ENCODE measurements around the gene TEX38. TPM values are rescaled to one million over a fixed set of nuclear protein-coding genes. Genes with fewer than 3 reads are reported as not detected.

TEX38 gene
- total and polyA plus RNA-seq, 2 of the 13 experiments (the other 11 are each of a cell fraction or from before 2014, with no cell fraction given): 0.18 TPM; not detected in 1

DNA sequence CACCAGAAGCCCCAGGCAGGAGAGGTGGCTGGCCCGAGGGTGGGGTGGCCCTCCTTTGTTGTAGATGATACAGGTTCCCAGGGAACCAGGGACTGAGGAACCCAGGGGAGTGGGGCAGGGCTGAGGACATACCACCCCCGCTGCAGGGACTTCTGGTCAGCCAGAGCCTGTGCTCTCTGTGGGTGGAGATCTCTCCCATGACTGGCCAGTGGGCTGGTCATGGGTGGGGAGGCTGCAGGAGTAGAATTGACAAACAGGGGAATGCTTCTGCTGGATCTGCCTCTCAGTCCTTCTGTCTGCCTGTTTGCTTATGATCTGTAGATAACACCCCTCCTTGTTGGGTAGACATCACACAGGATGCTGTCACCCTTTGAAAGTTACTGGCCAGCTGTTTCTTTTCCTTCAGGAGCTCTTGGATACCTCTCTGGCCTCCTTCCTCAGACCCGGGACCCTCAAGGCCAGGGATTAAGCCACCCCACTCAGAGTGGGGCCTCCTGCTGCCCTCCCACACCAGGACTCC is 50.1 kb downstream of the TEX38 start:
- TF ChIP-seq ZMYM3 (CRISPR knock-in tag; IDR thresholded peaks at IDR 0.05) (no peak), U2AF1 (optimal IDR thresholded peaks at IDR 0.05; ENCODE audit: low read depth, low read length) (no peak), ZNF543 (CRISPR knock-in tag; IDR thresholded peaks at IDR 0.05) (no peak), MED8 (CRISPR knock-in tag; IDR thresholded peaks at IDR 0.05; ENCODE audit: insufficient replicate concordance) (no peak), ZNF30 (CRISPR knock-in tag; IDR thresholded peaks at IDR 0.05) (no peak)
- TF ChIP-seq, protein P1, sequence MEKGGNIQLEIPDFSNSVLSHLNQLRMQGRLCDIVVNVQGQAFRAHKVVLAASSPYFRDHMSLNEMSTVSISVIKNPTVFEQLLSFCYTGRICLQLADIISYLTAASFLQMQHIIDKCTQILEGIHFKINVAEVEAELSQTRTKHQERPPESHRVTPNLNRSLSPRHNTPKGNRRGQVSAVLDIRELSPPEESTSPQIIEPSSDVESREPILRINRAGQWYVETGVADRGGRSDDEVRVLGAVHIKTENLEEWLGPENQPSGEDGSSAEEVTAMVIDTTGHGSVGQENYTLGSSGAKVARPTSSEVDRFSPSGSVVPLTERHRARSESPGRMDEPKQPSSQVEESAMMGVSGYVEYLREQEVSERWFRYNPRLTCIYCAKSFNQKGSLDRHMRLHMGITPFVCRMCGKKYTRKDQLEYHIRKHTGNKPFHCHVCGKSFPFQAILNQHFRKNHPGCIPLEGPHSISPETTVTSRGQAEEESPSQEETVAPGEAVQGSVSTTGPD (CRISPR knock-in tag; IDR thresholded peaks at IDR 0.05): no peak
- TF ChIP-seq, protein P2, sequence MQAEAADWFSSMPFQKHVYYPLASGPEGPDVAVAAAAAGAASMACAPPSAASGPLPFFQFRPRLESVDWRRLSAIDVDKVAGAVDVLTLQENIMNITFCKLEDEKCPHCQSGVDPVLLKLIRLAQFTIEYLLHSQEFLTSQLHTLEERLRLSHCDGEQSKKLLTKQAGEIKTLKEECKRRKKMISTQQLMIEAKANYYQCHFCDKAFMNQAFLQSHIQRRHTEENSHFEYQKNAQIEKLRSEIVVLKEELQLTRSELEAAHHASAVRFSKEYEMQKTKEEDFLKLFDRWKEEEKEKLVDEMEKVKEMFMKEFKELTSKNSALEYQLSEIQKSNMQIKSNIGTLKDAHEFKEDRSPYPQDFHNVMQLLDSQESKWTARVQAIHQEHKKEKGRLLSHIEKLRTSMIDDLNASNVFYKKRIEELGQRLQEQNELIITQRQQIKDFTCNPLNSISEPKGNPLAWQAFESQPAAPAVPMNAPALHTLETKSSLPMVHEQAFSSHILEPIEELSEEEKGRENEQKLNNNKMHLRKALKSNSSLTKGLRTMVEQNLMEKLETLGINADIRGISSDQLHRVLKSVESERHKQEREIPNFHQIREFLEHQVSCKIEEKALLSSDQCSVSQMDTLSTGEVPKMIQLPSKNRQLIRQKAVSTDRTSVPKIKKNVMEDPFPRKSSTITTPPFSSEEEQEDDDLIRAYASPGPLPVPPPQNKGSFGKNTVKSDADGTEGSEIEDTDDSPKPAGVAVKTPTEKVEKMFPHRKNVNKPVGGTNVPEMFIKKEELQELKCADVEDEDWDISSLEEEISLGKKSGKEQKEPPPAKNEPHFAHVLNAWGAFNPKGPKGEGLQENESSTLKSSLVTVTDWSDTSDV (CRISPR knock-in tag; IDR thresholded peaks at IDR 0.05): no peak
- H3K4me1 ChIP-seq (ENCODE audit: insufficient read depth, low read length): peaks cover 42% of the 10 kb centered on the region
- in situ Hi-C loops (cut with HindIII; ENCODE audit: extremely low pct_ligation_motif_present, low pct_unique_long_range_greater_than_20kb): loop anchor here (5.0 kb wide), 1 partner anchor 104 kb away; the partner anchor contains the start of gene MOB3C
- no peaks in the 10 kb centered on the region for H3K9me3 ChIP-seq (ENCODE audit: low read length)
- H2AFZ ChIP-seq (ENCODE audit: low read length): no peak overlapping the region
- BruUV-seq (replicated peaks): no TSS peak
- ChIA-PET CTCF (ENCODE audit: low intra/inter-chr PET ratio, low total read pairs) (no interaction called here), POLR2A (no interaction called here)
- ATAC-seq (no peak), FAIRE-seq (no peak), DNase-seq (ENCODE audit: low spot score) (no peak)
- H4K20me1 ChIP-seq (ENCODE audit: insufficient read depth, low read length): no peaks in the 10 kb centered on the region
- WGBS (ENCODE audit: low lambda C conversion rate): 7% methylated on average over 2 of the region's 3 CpGs
- no peaks in the 10 kb centered on the region for H3K36me3 ChIP-seq (replicated peaks in 1 of 2; ENCODE audit: control insufficient read depth in 1 of 2, insufficient read depth in 2 of 2, low read length in 2 of 2)
- no peak overlapping the region for H3K4me2 ChIP-seq (ENCODE audit: low read depth, low read length)
- no peak overlapping the region for H3K4me3 ChIP-seq (replicated peaks in 1 of 3; ENCODE audit: insufficient read depth in 1 of 3, low read depth in 2 of 3, low read length in 3 of 3)
- H3K27me3 ChIP-seq (ENCODE audit: control insufficient read depth in 1 of 2, insufficient read depth in 2 of 2, low read length in 2 of 2): no peaks in the 10 kb centered on the region; a peak in 1 of 5 replicates
- H3K27ac ChIP-seq (ENCODE audit: extremely low read length, insufficient read depth, low read length): no peak overlapping the region
- intact Hi-C loops (cut with micrococcal nuclease; ENCODE audit: unreplicated experiment): loop anchor here (10.0 kb wide), 1 partner anchor 167 kb away; the partner anchor contains the start of gene KNCN
- H3K9ac ChIP-seq (ENCODE audit: insufficient read depth, low read depth, low read length): no peak overlapping the region
- H3K79me2 ChIP-seq (ENCODE audit: insufficient read depth, low read length): peaks cover 21% of the 10 kb centered on the region

Other genes starting within 250 kb of the TEX38 start
- gene DMBX1, start 182.0 kb upstream of the TEX38 start, total RNA-seq (2016; rRNA removed; fragmentation: Illumina TruSeq; extraction: Trizol): not detected in 2 replicates
- gene DMBX1, start 182.0 kb upstream of the TEX38 start, polyA plus RNA-seq (2011; rRNA removed): not detected in 2 replicates
- not detected in 2 replicates for gene KNCN, start 120.2 kb upstream of the TEX38 start, total RNA-seq (2016; rRNA removed; fragmentation: Illumina TruSeq; extraction: Trizol)
- gene KNCN, start 120.2 kb upstream of the TEX38 start, polyA plus RNA-seq (2011; rRNA removed): not detected in 2 replicates
- 14.7 and 18.5 TPM in 2 replicates for gene MKNK1, start 67.6 kb upstream of the TEX38 start, total RNA-seq (2016; rRNA removed; fragmentation: Illumina TruSeq; extraction: Trizol)
- gene MKNK1, start 67.6 kb upstream of the TEX38 start, polyA plus RNA-seq (2011; rRNA removed): 24.1 and 25.6 TPM in 2 replicates
- gene MOB3C, start 55.0 kb upstream of the TEX38 start, total RNA-seq (2016; rRNA removed; fragmentation: Illumina TruSeq; extraction: Trizol): 3.1 and 3.5 TPM in 2 replicates
- gene MOB3C, start 55.0 kb upstream of the TEX38 start, polyA plus RNA-seq (2011; rRNA removed): 4.1 and 6.8 TPM in 2 replicates
- gene ATPAF1, start 3.5 kb upstream of the TEX38 start, total RNA-seq (2016; rRNA removed; fragmentation: Illumina TruSeq; extraction: Trizol): 66.6 and 82.9 TPM in 2 replicates
- 57.3 and 76.7 TPM in 2 replicates for gene ATPAF1, start 3.5 kb upstream of the TEX38 start, polyA plus RNA-seq (2011; rRNA removed)
- 17.4 and 17.9 TPM in 2 replicates for gene EFCAB14, start 47.3 kb downstream of the TEX38 start, total RNA-seq (2016; rRNA removed; fragmentation: Illumina TruSeq; extraction: Trizol)
- 12.4 and 13.4 TPM in 2 replicates for gene EFCAB14, start 47.3 kb downstream of the TEX38 start, polyA plus RNA-seq (2011; rRNA removed)
- not detected in 2 replicates for gene CYP4B1, start 127.2 kb downstream of the TEX38 start, total RNA-seq (2016; rRNA removed; fragmentation: Illumina TruSeq; extraction: Trizol)
- 0.03 and 0.10 TPM in 2 replicates for gene CYP4B1, start 127.2 kb downstream of the TEX38 start, polyA plus RNA-seq (2011; rRNA removed)